ENCODE measurements around the gene GORASP2. TPM values are rescaled to one million over a fixed set of nuclear protein-coding genes. Genes with fewer than 3 reads are reported as not detected.
"Not testable (repeated sequence)": the region's sequence is repeated elsewhere in the genome, so short reads cannot be mapped to it uniquely, and the experiment has no call there.

GORASP2 gene
- total RNA-seq, result 30.9 and 39.1 TPM in 2 replicates

DNA sequence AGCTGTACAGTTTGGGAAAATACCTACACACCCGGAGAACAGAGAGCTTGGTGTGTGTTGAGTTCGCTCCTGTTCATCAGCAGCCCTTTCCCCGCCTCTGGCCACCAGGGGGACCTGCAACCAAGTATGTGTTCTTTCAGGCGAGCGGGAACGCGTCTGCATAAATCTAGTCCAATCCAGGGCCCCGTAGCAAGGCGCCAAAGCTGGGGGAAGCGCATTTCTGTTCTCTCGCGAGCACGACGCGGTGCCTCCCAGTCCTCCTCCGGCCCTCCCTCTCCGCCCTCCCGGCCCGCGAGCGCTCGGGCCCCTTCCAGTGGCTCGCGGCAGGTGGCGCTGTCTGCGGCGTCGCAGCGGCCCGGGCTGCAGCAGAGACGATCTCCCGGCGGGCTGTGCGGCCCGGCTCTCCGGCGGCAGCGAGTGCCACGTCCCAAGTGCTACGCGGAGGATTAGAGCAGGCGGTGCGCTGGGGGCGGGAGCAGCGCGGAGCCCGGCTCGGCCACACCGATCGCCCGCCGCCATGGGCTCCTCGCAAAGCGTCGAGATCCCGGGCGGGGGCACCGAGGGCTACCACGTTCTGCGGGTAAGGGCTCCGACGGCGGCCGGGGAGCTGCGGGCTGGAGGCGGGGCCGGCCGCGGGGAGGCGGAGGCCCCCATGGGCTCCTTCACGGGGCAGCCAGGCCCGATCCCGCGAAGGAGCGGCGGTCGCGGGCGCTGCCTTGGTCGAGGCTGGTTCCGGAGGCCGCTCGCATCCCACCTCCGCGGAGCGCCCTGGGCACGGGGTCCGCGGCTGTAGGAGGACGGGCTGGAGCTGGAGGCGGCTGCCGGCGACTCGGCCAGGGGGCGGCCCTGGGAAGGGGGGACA is at the start of gene GORASP2:
GORASP2 (plus strand) TSS at position 430 of the 862 bp plus-strand sequence; CDS start at position 518, 88 bp downstream.
- DNase-seq (ENCODE audit: low read depth), result peak; percentile 98

DNA sequence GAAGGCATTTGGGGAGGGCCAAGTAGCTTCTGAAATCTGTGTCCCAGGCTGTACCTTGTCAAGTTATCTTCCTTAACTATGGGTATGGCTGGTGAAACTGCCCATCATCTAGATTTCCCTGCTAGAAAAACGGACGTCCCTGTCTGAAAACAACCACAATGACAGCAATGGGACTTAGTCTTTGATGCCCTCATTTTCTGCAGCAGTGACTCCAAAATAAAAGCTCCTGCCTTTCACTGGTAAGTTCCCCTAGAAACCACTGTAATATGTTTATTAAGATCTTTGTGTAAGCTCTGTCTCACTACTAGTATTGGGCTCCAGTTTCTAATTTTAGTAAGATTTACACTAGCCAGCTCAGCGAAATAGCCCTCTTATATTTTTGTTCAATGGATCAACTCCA is 47.2 kb upstream of the GORASP2 start:
- DNase-seq (ENCODE audit: low read depth), result no peak

DNA sequence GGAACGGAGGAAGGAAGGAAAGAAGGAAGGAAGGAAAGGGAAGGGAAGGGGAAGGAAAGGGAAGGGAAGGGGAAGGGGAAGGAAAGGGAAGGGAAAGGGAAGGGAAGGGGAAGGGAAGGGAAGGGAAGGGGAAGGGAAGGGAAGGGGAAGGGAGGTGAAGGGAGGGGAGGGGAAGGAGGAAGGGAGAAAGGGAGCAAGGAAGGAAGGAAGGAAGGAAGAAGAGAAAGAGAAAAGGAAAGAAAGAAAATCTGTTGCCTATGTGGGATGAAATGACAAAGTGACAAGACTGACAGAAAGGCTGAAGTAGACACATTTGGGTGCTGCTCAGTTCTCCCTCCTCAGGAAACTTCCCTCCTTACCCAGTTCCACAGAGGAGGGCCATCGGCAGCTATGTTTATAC is 46.3 kb upstream of the GORASP2 start:
- DNase-seq (ENCODE audit: low read depth), result no peak

DNA sequence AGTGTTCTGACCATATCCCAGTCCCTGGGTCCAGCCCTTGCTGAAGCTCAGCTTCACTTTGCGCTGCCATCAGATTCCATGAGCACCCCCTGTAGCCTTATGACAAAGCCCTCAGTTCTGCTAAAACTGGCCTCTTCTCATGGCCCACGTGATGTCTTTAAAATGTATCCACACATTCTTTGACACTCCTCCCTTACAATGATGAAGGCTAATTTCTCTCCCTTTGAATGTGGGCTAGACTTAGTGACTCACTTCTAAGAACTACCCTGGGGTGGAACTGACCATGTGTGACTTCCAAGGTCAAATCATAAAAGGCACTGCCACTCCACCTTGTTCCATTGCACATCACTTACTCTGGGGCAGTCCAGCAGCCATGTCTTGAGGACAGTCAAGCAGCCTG is 45.4 kb upstream of the GORASP2 start:
- DNase-seq (ENCODE audit: low read depth), result peak; percentile 87

DNA sequence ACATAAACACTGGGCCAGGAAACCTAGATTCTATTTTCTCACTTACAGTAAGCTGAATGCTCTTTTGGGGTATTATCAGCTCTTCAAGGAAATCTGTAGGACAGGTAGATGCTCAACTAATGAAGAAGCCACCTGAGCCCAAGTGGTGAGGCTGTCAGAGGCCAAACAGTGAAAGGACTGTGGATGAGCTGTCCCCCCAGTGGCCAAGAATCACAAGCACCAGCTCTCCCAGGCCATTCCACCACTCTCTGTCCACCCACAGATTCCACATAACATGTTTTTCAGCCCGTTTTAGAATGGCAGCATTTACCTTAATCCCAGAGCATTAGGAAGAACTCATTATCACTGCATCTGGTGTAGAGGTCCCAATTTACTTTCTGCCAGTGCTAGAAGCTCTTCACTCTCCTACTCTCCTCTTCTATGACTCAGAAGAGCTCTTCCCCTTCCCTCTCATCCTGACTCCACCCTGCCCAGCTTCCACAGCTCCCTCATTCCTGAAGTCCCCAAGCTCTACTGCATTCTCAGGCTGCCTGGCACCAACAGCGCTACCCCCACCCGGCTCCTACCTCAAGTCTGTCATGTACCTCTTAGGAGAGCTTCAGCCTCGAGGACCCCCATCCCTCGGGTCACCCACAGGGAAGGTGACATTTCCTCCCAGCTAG is 43.8 kb upstream of the GORASP2 start:
- DNase-seq (ENCODE audit: low read depth), result peak; percentile 13

DNA sequence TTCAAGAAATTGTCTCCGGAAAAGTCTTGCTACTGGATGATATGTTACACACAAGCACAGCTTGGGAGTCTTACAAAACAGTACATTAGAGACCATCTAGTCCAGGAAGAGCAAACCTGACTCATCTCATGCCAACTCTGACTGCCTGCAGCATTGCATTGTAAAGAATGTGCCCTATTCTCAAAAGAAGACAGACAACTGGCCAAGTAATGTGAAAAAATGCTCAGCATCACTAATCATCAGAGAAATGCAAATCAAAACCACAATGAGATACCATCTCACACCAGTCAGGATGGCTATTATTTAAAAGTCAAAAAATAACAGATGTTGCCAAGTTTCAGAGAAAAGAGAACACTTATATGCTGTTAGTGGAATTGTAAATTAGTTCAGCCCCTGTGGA is 42.7 kb upstream of the GORASP2 start:
- DNase-seq (ENCODE audit: low read depth), result peak; percentile 88

DNA sequence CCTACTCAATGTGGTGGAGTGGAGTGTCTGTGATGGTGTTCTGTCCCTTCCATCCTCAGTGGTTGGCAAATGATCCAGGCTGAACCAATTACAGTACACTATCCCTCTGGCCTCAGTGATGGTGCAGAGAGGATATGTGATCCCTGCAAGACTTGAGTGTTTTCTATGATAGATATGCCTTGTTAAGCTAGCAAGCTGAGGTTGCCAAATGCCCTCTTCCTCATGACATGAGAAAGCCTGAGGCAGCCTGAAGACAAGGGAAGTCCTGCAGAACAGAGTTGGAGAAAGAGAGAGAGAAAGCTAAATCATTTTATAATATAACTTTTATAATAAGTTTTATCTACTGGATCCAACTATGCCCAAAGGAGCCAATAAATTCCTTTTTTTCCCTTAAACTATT is 41.6 kb upstream of the GORASP2 start:
- DNase-seq (ENCODE audit: low read depth), result no peak

DNA sequence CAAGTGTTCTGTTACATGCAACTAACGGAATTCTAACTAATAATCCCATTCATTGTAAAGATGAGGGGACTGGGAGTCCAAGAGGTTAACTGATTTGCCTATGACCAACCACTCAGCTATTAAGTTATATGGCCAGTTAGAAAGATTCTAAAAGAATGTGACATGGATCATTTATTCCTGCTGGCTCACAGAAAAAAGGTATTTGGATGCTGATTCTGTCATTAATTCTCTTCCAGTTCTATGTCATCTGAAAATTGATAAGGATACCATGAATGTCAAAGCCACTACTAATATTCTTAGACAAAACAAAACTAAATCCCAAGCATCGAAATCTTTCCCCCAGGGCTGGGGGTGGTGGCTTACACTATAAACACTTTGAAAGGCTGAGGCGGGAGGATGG is 41.2 kb upstream of the GORASP2 start:
- DNase-seq (ENCODE audit: low read depth), result peak; percentile 51

DNA sequence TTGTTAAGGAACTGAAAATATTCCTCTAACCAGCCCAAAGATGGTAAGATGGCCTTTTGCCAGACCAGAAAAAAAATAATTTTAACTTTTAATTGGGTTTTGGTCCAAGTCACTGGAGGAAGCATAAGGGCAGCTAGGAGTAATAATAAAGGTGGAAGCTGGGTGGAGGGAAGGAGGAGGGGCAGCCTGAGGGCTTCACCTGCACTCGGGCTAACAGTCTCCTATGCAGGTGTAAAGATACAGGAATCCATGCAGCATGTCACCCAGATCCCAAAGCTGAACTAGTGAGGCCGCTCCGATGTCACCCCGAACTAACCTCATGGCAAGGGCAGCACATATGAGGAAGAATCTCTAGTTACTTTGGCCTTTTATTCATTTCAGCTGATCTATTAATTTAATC is 37.2 kb upstream of the GORASP2 start:
- DNase-seq (ENCODE audit: low read depth), result no peak

DNA sequence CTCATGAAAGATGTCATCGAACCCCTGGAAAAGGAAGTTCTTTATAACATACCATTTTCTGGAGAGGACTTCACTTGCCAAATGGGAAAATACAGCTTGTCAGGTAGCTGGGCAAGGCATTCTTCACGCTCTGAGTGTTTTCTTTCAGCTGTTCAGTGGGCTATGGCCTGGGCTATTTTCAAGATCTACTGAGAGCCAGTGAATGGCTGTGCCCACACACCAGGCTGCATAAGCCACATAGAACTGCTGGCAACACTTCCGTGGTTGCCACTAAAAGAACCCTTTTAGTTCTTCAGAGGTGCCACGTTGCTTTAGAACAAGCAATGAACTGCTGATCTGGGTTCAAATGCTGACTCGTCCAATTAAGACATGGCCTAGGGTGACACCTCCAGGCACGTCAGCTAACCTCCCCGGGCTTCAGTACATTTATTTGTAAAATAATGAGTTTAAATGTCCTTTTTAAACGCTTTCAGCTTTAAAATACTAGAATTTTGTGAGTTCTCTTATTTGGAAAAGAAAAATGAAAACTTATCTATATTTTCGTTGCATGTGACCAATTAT is 36.6 kb upstream of the GORASP2 start:
- no peak for DNase-seq (ENCODE audit: low read depth)

DNA sequence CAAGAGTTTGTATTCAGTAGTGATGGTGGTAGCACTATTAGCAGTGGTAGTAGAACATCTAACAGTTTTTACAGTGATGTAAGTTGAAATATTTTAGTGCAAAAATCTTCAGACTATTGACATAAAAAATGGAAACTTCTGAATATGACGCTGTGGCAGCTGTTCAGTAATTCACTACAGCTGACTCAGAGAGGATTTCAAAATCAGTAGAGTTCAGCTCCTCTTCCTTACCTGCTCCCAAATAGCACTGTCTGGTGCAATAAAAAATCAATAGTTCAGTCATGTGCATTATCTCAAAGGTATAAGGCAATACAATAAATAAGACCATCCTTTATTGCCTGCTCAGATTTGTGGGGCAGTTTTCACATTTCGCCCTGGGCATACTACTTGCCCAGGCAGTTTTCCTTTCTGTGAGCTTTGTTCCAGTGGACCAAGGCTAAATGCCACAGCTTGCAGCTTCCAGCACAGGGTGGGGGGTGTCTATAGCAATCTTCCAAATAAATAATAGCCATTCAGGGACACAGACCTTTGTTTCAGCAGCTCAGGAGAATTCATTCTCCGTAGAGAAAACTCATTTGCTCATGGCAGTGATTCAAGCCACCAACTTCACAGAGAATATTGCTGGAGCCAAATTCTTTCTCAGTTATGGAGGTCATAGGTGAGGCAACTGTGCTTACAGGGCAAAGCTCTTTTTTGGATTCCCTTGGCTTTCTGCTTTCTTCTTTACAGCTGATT is 33.9 kb upstream of the GORASP2 start:
- peak; percentile 29 for DNase-seq (ENCODE audit: low read depth)

DNA sequence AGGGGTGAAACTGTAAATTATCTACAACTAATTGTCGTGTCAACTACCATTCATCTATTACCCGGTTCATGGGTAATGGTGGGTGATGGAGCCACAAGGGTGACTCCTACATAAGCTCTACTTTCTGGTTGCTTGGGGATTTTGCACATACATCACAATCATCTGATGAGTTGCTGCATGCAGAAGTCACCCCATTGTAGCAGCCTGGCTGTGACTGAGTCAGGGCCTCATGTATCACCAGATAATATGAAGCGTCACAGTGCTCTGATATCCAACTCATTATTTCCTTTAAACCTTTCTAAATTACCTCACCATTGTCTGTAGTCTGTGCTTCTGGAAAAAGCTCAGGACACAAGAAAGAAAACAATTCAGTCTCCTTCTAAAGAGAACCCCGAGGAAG is 32.4 kb upstream of the GORASP2 start:
- DNase-seq (ENCODE audit: low read depth), result no peak

DNA sequence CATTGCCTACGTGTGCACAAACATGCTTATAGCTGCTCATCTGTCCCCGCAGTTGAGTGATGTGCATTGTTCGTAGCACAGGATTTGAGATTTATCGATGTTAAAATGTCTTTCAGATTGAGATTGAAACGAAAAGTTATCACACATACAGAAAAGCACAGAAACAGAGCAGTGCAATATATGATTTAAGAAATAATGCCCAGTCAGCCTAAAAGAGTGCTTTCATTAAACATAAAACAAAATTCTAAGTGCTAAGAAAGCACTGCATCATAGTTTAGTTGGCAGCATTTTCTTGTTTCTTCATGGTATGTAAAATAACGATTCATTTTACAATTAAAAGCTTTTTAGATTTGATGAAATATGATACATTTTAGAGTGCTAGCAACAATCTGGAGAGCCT is 31.9 kb upstream of the GORASP2 start:
- no peak for DNase-seq (ENCODE audit: low read depth)

DNA sequence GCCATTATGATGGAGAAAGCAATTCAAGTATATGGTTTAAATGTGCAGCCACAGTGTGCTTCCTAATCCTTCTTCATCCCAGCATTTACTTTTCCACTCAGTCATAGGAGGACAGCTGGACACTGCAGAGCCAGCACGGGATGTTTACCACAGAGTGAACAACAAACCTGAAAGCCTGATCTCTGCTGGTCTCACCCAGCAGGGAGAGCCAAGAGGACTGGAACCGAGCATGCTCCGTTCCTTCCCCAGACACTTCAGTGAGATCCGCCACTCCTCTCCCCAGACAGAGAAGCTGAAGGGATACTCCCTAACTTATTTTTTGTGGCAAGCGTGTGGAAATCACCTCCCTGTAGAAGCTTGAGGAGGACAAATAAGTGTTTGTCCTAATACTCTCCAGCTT is 23.2 kb upstream of the GORASP2 start:
- DNase-seq (ENCODE audit: low read depth), result no peak

DNA sequence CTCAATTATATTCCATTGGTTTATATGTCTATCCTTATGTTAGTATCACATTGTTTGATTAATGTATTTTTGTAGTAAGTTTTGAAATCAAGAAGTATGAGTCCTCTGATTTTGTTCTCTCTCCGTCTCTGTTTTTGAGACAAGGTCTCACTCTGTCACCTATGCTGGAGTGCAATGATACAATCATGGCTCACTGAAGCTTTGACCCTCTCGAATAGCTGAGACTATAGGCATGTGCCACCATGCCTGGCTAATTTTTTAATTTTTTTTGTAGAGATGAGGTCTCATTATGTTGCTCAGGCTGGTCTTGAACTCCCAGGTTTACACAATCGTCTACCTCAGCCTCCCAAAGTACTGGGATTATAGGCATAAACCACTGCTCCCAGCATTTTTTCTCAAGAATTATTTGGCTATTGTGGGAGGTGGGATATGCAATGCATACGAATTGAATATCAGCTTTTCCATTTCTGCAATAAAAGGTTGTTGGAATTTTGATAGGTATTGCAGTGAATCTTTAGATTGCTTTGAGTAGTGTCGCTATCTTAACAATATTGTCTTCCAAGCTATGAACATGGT is 17.7 kb upstream of the GORASP2 start:
- no peak for DNase-seq (ENCODE audit: low read depth)

DNA sequence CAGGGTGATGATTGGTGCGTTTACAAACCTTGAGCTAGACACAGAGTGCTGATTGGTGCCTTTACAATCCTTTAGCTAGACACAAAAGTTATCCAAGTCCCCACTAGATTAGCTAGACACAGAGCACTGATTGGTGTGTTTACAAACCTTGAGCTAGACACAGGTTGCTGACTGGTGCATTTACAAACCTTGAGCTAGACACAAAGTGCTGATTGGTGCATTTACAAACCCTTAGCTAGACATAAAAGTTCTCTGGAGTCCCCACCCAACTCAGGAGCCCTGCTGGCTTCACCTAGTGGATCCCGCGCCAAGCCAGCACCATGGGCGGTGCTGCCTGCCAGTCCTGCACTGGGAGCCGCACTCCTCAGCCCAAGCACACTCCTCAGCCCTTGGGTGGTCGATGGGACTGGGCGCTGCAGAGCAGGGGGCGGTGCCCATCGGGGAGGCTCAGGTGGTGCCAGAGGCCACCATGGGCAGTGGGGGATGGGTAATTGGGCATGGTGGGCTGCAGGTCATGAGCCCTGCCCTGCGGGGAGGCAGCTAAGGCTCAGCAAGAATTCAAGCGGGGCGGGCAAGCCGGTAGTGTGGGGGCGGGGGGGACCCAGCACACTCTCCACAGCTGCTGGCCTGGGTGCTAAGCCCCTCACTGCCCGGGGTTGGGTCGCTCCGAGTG is 13.9 kb upstream of the GORASP2 start:
- DNase-seq (ENCODE audit: low read depth), result not testable (repeated sequence)

DNA sequence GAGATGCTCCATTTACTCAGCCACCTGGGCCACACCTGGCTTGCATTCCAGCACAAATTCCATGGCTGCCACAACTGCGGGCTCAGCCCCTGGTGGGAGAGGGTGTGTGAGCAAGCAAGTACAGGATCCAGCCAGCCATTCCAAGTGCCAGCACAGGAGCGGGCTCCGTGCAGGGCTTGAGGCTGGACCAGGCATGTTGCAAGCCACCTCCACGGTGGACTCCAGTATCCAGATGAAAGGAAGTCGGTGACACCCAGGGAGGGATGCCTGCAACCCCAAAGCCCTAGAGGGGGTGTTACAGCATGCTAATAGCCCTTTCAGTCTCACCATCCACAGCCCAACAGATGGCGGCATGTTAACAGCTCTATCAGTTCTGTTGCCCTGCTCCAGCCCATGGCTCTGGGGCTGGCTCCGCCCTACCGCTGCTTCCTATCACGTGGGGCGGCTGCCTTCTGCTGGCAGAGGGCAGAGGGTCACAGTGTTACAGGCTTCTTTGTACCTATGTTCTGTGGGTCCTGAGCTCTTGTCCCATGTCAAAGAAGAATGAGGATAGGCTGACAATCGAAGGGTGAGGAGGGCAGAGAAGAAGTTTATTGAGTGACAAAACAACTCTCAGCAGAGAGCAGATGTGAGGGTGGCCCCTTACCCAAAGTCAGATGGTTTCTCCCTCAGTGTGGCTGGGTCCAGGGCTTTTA is 11.7 kb upstream of the GORASP2 start:
- DNase-seq (ENCODE audit: low read depth), result no peak

DNA sequence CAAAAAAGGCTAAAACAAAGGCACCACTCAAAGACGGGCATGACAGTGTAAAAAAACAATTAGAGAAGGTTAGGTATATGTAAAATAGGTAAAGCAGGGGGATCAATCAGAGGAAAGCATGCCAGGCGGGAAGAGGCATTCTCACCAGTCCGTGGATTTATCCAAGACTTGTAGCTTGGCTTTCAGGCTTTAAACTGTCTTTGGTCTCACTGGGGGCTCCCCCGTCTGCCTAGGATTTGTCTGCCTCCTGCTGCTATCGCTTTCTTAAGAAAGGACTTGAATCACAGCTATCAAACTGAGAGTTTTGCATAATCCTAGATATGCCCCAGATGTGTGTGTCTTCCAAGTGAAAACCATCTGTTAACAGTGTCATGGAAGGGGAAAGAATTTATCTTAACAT is 11.1 kb upstream of the GORASP2 start:
- no peak for DNase-seq (ENCODE audit: low read depth)

DNA sequence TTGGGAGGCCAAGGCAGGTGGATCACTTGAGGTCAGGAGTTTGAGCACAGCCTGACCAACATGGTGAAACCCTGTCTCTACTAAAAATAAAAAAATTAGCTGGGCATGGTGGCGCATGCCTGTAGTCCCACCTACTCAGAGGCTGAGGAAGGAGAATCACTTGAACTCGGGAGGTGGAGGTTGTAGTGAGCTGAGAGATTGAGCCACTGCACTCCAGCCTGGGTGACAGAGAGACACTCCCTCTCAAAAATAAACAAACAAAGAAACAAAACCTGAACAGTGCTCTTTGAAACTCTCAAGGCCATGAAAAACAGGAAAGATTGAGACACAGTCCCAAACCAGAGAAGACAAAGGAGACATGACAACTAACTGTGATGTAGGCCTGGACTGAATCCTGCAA is 7.2 kb upstream of the GORASP2 start:
- DNase-seq (ENCODE audit: low read depth), result not testable (repeated sequence)

DNA sequence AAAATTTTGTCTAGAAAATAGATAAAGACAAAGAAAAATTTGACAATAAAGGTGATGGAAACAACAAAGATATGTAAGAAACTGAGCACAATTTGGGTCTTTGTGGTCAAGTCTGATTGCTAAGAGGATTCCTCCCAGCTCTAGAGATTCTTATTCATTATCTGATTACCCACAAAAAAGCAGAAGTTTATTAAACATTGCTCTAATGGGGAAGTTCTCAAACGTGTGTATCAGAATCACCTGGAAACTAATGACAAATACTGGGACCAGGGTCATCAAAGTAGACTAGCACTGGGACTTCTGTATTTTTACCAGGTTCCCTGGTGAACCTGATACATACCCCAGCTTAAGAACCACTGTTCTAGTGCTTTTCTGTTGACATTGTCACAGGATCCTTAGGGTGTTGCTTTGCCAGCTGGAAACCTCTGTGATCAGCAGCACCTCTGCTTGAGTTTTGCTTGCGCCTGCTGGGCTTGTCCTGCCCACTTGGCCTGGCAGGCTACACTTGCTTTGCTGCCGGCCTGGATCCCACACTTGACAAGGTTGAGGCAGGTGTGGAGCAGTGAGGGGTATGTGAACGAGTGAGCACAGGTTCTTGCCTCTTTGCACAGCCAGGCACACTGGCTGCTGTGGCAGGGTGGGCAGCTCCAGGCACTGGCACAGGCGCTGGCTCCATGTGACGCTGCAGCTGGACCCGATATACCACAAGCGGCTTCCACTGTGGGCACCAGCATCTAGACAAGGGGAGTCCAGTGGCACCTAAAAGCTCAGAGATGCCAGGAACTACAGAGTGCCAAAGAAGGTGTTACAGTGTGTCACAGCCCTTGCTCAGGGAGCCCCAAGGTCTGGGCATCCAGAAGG is 6.2 kb upstream of the GORASP2 start:
- no peak for DNase-seq (ENCODE audit: low read depth)
